Kidney glomerular epithelial cell (primary cell): ENCODE measurements around the gene STIMATE.

Experiments
- DNase-seq: peaks from one replicate; lab custom pipeline; 2025; lab: John Stamatoyannopoulos, UW

Gene STIMATE

GRCh38 chr3:52865994-52866393 is 31.4 kb downstream of the STIMATE start:
- DNase-seq, result no peak

DNA sequence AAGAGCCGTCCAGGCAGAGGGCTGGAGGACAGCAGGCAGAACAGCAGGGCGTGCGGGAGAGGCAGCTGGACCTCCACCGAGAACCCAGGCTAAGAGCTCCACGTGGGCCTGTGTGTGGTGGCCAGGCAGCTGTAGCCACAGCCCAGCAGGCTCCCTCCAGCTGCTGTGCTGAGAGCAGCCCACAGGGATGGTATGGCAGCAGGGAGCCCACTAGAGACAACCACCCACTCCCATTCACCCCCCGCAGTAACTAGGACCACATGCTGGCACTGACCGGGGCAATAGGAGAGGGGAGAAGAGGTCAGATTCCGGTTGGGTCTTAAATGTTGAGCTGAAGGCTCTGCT is 37.0 kb downstream of the STIMATE start:
- DNase-seq, result no peak

DNA sequence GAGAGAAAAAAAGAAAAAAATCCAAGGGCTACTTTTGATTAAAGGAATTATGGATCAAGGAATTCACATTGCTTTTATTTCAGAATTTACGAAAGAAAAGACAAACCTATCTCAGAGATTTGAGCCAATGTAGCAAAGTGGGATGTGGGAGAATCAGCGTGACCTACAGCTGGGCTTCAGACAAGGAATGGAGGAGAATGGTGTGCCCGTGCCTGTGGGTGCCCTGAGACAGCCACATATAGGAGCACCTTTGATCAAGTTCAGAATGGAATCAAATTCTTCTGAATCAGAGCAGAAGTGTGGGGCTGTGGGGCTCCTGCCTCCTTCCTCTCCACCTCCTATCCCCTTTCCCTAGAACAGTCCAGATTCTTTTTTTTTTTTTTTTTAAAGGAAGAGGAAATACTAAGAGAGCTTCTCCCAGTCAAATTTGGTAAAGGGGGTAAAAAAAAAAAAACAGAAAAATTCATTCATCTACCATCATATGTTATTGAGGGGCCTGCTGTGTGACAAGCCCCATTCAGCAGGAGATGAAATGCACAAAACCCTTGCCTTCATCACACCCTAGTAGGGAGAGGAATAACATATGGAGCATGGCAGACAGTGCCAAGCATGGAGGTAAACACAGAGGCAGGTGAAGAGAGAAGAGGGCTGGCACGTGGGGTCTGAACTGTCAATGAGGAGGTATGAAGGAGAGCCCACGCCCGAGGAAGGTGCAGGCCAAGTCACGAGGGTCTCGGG is 37.5 kb downstream of the STIMATE start:
- DNase-seq, result no peak

DNA sequence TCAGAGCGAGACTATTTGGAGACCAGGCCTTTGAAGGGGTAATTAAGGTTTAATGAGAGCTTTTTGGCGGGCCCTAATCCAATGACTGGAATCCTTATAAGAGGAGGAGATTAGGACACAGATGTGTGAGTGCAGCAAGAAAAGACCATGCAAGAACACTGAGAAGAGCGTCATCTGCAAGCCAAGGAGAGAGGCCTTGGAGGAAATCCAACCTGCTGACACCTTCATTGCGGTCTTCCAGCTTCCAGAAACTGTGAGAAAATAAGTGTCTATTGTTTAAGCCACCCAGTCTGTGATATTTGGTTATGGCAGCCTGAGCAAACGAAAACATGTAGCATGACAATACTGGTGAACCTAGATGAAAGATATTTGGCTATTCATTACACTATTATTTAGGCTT is 39.5 kb downstream of the STIMATE start:
- DNase-seq, result no peak

GRCh38 chr3:52857133-52857532 is 40.2 kb downstream of the STIMATE start:
- no peak for DNase-seq

DNA sequence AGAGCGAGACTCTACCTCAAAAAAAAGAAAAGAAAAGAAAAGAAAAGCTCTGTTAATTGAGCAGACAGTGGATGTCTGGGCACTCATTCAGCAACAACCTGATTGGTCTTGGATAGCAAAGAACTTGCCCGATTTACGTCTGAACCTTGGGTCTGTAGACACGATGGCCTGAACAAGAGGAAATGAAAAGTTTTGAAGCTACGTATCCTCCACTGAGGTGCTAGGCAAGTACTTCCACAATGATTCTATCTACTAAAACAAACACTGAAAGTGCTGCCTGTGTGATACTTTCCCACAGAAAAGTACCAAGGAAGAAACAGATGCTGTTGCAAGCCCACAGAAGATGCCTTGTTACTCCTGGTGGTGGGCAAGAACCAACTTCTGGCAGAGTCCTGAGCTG is 40.7 kb downstream of the STIMATE start:
- DNase-seq, result no peak

DNA sequence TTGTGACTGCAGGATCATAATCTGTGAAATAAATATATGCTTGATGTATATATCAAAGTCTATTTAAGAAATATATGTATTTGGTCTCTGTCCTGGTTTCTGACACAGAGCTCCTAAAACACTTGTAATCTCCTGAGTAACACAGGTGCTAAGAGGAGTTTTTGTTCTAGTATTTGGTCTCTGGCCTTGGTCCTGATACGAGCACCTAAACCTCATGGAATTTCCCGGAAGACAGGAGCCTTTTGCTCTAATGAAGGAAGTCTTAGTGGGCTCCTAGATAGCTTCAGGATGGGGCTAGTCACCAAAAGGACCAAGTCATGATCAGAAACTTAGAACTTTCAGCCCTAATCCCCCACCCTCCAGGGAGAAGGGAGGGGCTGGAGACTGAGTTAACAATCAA is 43.3 kb downstream of the STIMATE start:
- no peak for DNase-seq

DNA sequence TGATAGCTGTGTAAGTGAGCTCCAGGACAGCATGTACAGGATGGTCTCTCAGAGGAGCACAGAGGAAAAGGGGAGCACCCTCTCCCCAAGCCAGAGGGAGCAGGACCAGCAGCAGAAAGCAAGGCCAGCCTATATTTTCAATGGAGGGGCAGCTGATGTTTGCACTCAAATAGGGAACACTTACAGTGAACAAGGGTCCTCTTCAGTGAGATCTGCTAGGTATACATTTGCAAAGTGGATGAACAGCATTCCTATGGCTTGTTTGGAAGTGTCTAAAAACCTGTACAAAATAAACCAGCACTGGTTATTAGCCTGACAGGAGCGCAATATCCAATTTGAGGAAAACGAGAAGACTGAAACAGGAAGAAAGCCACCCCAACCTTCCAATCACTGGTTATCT is 44.9 kb downstream of the STIMATE start:
- DNase-seq, result no peak

GRCh38 chr3:52851348-52851747 is 46.0 kb downstream of the STIMATE start:
- DNase-seq, result peak; percentile 10

DNA sequence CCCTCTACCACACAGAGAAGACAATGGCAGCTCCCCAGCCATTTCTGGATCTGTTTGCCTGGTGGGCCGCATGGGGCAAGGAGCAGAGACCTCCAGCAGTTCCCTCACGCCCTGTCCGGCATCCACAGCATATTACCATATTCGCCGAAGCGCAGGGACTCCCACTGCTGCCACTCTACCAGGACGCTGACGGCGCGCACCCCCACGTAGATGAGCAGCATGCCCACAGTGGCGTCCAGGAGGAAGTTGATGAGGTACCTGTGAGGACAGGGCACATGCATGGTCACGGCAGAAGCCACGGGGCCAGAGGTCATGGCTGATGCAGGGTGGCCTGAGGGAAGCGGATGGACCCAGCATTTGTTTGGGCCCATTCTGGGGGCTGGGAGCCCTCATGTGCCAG is 47.7 kb downstream of the STIMATE start:
- DNase-seq, result no peak

DNA sequence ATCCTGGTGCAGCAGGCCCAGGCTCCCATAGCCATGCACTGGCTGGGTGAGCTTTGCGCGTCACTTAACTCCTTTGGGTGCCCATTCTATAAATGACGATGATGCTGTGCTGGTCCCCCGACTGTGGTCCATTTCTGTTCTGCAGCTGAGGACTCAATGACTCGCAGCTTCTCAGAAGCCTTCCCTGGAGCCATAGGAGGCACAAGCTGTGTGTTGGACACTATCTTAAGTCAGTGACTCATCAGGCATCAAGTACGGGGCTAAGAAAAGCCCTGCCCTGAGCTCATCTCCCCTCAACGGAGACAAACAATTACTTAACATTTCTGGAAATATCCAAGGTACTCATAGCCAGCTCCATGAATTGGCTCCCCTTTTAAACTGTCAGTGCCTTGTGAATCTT is 48.7 kb downstream of the STIMATE start:
- no peak for DNase-seq

DNA sequence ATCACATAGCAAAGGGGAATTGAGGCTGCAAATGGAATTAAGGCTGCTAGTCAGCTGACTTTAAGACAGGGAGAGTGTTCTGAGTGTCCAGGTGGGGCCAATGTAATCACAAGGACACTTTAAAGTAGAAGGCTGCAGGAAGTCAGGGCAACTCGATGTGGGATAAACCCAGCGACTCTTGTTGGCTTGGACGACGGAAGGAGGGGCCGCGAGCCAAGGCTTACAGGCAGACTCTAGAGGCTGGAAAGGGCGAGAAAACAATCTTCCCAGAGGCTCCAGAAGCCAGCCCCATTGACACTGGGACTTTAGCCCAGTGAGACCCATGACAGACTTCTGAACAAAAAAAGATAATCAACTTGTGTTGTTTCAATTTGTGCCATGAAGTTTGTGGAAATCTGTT is 49.6 kb downstream of the STIMATE start:
- no peak for DNase-seq

DNA sequence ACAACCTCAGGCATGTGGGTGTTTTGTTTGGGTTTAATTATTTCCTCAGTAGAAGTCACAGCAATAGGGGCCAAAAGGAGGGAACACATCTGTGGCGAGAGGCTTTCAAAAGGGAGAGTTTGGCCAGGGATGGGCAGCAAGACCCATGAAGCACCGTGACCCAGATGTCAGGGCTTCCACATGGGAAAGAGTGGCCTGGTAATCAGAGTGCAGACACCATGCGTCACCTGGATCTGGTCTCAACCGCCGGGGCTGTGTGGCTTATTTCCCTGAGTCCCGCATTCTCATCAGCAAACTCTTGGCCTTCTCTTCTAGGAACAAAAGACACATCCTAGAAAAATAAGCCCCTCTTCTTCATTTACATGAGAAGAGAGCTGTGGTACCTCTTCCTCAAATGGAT is 50.1 kb downstream of the STIMATE start:
- no peak for DNase-seq

GRCh38 chr3:52846432-52846965 is 50.8 kb downstream of the STIMATE start:
- DNase-seq, result no peak

DNA sequence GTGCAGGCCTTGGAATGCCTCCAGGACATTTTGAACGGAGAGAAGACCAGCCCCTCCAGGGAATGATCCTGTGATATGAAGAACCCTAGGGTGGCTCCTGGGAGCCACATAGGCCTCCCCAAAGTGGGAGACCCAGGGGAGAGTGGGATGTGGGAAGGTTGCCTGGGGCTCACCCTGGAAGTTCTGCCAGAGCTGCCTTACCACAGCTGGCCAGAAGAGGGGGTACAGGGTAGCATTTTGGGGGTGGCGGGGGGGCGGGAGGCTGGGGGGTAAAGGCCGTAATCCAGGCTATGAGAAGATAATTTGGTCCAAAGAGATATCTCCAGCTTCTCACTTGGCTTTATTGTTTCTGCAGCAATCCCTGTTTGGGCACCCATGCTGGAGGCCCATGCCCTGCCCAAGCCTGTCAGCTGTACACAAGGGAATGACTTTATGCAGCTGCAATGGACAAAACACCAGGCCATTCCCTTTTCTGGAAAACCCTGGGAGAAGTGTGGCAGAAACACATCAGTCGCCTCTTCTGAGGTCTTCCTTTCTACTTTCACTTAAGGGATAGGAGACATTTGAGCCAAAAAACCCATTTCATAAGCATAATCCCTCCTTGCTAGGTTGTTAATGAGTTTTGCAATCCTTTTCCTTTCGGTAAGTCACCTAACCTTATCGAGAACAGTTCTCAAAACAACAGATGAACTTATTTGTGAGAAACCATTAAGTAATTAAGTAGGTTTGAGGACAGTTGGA is 51.5 kb downstream of the STIMATE start:
- no peak for DNase-seq

GRCh38 chr3:52845157-52845556 is 52.2 kb downstream of the STIMATE start:
- no peak for DNase-seq

DNA sequence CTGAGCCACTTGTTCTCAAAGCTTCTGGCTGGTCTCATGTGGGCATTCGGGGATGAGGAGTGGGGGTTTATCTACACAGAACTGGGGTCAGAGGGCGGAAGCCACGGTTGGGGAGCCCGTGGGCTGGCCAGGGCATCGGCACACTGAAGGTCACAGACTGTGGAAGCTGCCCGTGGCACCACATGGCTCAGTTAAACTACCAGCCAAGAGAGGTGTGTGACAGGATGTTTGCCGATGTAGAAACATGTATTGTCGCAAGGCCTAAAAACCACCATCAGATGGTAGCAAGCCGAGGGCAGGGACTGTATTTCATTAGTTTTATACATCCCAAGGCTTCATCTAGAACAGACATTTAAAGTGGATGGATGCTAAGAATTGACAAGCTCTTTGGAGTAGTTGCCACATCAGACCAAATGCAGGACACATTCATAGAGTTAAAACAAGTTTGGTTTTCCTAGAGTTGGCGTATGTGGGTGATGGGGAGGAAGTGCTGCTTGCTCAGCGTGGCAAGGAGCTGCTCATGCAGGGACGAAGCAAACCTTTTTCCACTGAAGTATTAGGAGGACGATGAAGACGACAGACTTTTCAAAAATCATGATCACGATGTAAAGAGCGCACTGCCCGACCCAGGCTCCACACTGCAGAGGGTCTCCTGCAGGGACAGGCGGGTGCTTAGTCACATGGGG is 52.9 kb downstream of the STIMATE start:
- no peak for DNase-seq

DNA sequence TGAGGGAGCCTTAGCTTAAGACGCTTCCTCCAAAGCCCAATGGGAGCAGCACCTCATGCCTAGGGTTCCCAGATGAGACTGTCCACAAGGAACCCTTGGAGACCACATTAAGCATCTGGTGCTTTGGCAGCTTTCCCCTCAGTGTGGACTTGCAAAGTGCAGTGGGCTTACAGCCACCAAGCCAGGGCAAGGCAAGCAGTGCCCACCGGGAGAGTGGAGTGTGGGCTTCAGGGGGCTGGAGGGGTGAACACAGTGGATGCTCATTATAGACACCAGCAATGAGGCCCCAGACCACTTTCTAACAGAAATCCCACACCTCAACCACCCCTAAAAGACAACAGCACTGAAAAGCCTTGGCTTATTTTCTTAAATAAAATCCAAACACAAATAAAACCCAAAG is 53.5 kb downstream of the STIMATE start:
- no peak for DNase-seq

DNA sequence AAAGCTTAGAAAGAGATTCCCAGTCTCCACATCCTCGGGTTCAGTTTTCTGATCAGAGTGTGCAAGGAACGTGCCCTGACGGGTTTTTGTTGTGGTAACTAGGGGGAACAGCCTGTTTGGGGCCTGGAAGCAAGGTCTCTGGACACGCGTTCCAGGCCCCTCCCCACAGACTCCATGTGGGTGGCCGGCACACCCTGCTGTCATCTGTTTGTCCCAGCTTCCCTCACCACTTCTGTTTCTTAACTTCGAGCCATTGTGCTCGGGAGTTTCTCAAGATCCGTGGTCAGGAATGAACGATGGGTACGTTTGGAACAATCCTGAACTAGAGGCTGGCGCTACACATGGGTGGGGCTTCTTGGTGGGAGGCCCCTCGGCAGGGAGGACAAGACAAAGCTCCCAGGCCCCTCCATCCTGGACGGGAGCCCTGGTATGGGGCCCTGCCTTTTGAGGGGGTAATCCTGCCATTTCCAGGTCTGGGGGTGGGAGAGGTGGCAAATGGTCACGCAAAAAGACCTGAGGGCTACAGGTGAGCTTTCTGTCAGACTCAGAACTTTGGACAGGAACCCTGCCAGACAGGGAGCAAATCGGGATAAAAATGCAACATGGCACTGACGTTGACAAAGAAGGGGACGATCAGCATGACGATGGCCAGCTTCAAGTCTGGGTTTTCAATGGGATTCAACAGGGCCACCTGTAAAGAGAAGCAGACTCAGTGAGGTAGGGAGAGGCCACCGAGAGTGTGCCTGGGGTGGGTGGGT is 54.1 kb downstream of the STIMATE start:
- DNase-seq, result no peak

GRCh38 chr3:52842424-52842823 is 54.9 kb downstream of the STIMATE start:
- DNase-seq, result no peak

- DNase-seq, result no peak
Measured at GRCh38 chr3:52841981-52842340, 55.4 kb downstream of the STIMATE start.

GRCh38 chr3:52841211-52841980 is 56.0 kb downstream of the STIMATE start:
- DNase-seq, result no peak
